Measurements from ENCODE around the gene COA3.
A peak's percentile ranks its signal among the peaks of the same experiment; 100 is the strongest.

The COA3 gene

GRCh38 chr17:42806249-42806648 is 7.7 kb upstream of the COA3 start:
- H3K4me3 ChIP-seq (ENCODE audit: low read length), result no peak overlapping the region
- no peaks in the 10 kb centered on the region for H3K27me3 ChIP-seq (ENCODE audit: control insufficient read depth, insufficient read depth, low read length)
- H3K27ac ChIP-seq (ENCODE audit: low read depth, low read length), result no peak overlapping the region
- H3K9ac ChIP-seq (ENCODE audit: low read length), result no peak overlapping the region
- H3K4me1 ChIP-seq (ENCODE audit: control insufficient read depth, insufficient read depth, low read length), result peaks cover 7% of the 10 kb centered on the region
- peaks cover 7% of the 10 kb centered on the region for H3K36me3 ChIP-seq (ENCODE audit: control insufficient read depth, insufficient read depth, low read length)

DNA sequence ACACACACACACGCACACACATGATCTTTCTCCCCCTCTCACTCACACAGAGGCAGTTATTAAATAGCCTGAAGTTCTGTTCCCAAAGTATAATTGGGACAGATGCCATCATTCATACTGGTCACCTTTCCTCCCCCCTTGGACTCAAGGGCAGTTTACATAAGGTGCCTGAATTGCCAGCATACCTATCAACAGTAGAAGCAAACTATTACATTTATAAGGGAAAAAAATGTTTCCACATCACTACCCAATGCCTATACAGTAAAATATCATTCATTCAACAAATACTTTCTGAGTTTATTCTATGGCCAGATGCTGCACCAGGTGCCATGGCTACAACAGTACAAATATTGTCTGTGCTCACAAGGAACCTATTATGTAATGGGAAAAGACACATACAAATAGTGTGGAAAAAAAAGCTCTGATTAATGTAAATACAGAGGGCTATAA is 6.4 kb upstream of the COA3 start:
- Histone ChIP-seq H3K27me3 (ENCODE audit: control insufficient read depth, insufficient read depth, low read length) (no peaks in the 10 kb centered on the region), H3K4me1 (ENCODE audit: control insufficient read depth, insufficient read depth, low read length) (peaks cover 7% of the 10 kb centered on the region), H3K36me3 (ENCODE audit: control insufficient read depth, insufficient read depth, low read length) (no peaks in the 10 kb centered on the region), H3K9ac (ENCODE audit: low read length) (no peak overlapping the region), H3K27ac (ENCODE audit: low read depth, low read length) (no peak overlapping the region), H3K4me3 (ENCODE audit: low read length) (no peak overlapping the region)

DNA sequence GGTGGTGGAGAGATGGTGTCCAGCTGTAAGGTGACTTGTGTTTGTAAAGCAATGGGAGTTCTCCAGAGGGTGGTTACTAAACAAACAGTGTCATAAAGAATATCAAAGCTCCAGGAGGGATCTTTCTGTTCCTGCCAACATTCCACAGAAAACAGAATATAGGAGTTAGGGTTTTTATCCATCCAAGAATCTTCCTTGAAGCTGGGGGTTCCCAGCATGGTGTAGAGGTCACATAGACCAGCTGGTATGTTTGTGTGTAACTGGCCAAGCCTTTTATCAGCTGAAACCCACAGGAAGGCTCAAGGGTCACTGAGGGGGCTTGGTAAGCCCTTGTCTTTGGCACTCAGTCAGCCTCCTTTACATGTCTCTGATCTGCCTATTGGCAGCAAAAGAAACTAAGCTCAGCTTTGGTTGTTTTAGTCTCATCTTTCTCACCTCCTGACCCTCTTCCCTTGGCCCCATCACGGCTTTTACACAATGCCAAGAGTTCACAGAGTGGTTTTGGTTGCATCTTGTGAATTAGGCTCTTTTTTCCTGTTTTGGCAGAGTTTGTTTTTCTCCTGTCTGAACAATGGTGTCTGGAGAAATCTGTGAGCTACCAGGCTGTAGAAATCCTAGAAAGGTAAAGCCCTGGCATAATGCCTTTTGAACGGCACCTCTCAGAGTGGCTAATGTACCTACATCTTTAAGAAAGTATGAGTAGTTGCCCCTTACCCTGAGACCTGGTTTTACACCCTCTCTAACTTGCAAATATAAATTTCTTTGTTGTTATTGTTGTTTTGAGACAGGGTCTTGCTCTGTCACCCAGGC is 4.8 kb upstream of the COA3 start:
- Histone ChIP-seq H3K9ac (ENCODE audit: low read length) (no peak overlapping the region), H3K36me3 (ENCODE audit: control insufficient read depth, insufficient read depth, low read length) (no peaks in the 10 kb centered on the region), H3K27ac (ENCODE audit: low read depth, low read length) (no peak overlapping the region), H3K4me1 (ENCODE audit: control insufficient read depth, insufficient read depth, low read length) (no peaks in the 10 kb centered on the region), H3K4me3 (ENCODE audit: low read length) (no peak overlapping the region), H3K27me3 (ENCODE audit: control insufficient read depth, insufficient read depth, low read length) (no peaks in the 10 kb centered on the region)

GRCh38 chr17:42798011-42798382 is 507 bp downstream of the COA3 start:
- Histone ChIP-seq H3K4me1 (ENCODE audit: control insufficient read depth, insufficient read depth, low read length) (peaks cover 9% of the 10 kb centered on the region), H3K27ac (ENCODE audit: low read depth, low read length) (peak overlapping the region; percentile 41), H3K4me3 (ENCODE audit: low read length) (peak overlapping the region; percentile 99), H3K9ac (ENCODE audit: low read length) (peak overlapping the region; percentile 88), H3K36me3 (ENCODE audit: control insufficient read depth, insufficient read depth, low read length) (peaks cover 12% of the 10 kb centered on the region), H3K27me3 (ENCODE audit: control insufficient read depth, insufficient read depth, low read length) (no peaks in the 10 kb centered on the region)

- Histone ChIP-seq H3K36me3 (ENCODE audit: control insufficient read depth, insufficient read depth, low read length) (peaks cover 12% of the 10 kb centered on the region), H3K4me3 (ENCODE audit: low read length) (peak overlapping the region; percentile 99), H3K27me3 (ENCODE audit: control insufficient read depth, insufficient read depth, low read length) (no peaks in the 10 kb centered on the region), H3K9ac (ENCODE audit: low read length) (peak overlapping the region; percentile 88), H3K27ac (ENCODE audit: low read depth, low read length) (no peak overlapping the region), H3K4me1 (ENCODE audit: control insufficient read depth, insufficient read depth, low read length) (peaks cover 9% of the 10 kb centered on the region)
Observed at GRCh38 chr17:42797067-42798007, 1.2 kb downstream of the COA3 start.

- Histone ChIP-seq H3K27ac (ENCODE audit: low read depth, low read length) (no peak overlapping the region), H3K9ac (ENCODE audit: low read length) (no peak overlapping the region), H3K36me3 (ENCODE audit: control insufficient read depth, insufficient read depth, low read length) (peaks cover 12% of the 10 kb centered on the region), H3K27me3 (ENCODE audit: control insufficient read depth, insufficient read depth, low read length) (no peaks in the 10 kb centered on the region), H3K4me1 (ENCODE audit: control insufficient read depth, insufficient read depth, low read length) (peaks cover 9% of the 10 kb centered on the region), H3K4me3 (ENCODE audit: low read length) (no peak overlapping the region)
Observed at GRCh38 chr17:42796066-42796758, 2.3 kb downstream of the COA3 start.

DNA sequence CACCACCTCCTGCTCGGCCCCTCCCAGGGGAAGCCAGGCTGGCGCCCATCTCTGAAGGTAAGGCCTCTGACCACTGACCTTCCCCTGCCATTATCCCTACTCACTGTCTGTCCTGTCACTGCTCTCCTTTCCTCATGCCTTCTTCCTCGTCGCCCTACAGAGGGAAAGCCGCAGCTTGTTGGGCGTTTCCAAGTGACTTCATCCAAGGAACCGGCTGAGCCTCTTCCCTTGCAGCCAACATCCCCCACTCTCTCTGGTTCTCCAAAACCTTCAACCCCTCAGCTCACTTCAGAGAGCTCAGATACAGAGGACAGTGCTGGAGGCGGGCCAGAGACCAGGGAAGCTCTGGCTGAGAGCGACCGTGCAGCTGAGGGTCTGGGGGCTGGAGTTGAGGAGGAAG is 3.0 kb downstream of the COA3 start:
- H3K36me3 ChIP-seq (ENCODE audit: control insufficient read depth, insufficient read depth, low read length), result peaks cover 12% of the 10 kb centered on the region

GRCh38 chr17:42795061-42795460 is 3.4 kb downstream of the COA3 start:
- Histone ChIP-seq H3K36me3 (ENCODE audit: control insufficient read depth, insufficient read depth, low read length) (peaks cover 12% of the 10 kb centered on the region), H3K27me3 (ENCODE audit: control insufficient read depth, insufficient read depth, low read length) (no peaks in the 10 kb centered on the region), H3K4me3 (ENCODE audit: low read length) (no peak overlapping the region), H3K9ac (ENCODE audit: low read length) (no peak overlapping the region), H3K4me1 (ENCODE audit: control insufficient read depth, insufficient read depth, low read length) (peaks cover 9% of the 10 kb centered on the region), H3K27ac (ENCODE audit: low read depth, low read length) (no peak overlapping the region)

More for the DNA sequence above, 3.0 kb downstream of the COA3 start:
- Histone ChIP-seq H3K27me3 (ENCODE audit: control insufficient read depth, insufficient read depth, low read length) (no peaks in the 10 kb centered on the region), H3K27ac (ENCODE audit: low read depth, low read length) (no peak overlapping the region), H3K4me1 (ENCODE audit: control insufficient read depth, insufficient read depth, low read length) (peaks cover 9% of the 10 kb centered on the region), H3K9ac (ENCODE audit: low read length) (no peak overlapping the region), H3K4me3 (ENCODE audit: low read length) (no peak overlapping the region)

GRCh38 chr17:42792545-42792944 is 6.0 kb downstream of the COA3 start:
- H3K27me3 ChIP-seq (ENCODE audit: control insufficient read depth, insufficient read depth, low read length), result no peaks in the 10 kb centered on the region
- no peak overlapping the region for H3K4me3 ChIP-seq (ENCODE audit: low read length)
- peaks cover 4% of the 10 kb centered on the region for H3K4me1 ChIP-seq (ENCODE audit: control insufficient read depth, insufficient read depth, low read length)
- no peak overlapping the region for H3K27ac ChIP-seq (ENCODE audit: low read depth, low read length)
- H3K9ac ChIP-seq (ENCODE audit: low read length), result no peak overlapping the region
- H3K36me3 ChIP-seq (ENCODE audit: control insufficient read depth, insufficient read depth, low read length), result peaks cover 12% of the 10 kb centered on the region

DNA sequence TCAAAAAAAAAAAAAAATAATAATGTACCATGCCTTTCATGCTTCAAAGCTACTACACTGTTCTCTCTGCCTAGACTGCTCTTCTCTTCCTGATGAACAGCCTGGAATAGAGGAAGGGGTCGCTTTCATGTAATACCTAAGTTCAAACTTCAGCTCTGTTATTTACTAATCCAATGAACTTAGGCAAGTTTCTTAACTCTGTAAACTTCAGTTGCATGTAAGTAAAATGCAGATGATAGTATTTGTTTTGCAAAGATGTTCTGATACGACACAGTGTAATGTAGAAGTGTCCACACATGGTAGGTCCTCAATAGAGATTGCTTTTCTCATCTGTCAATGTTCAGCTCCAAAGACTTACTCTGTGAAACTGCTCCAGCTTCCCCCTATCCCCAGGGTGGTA is 6.6 kb downstream of the COA3 start:
- no peak overlapping the region for H3K9ac ChIP-seq (ENCODE audit: low read length)
- H3K36me3 ChIP-seq (ENCODE audit: control insufficient read depth, insufficient read depth, low read length), result peaks cover 7% of the 10 kb centered on the region
- H3K4me3 ChIP-seq (ENCODE audit: low read length), result no peak overlapping the region

GRCh38 chr17:42787266-42787665 is 11.2 kb downstream of the COA3 start:
- Histone ChIP-seq H3K27ac (ENCODE audit: low read depth, low read length) (no peak overlapping the region), H3K9ac (ENCODE audit: low read length) (no peak overlapping the region), H3K36me3 (ENCODE audit: control insufficient read depth, insufficient read depth, low read length) (no peaks in the 10 kb centered on the region), H3K4me1 (ENCODE audit: control insufficient read depth, insufficient read depth, low read length) (no peaks in the 10 kb centered on the region), H3K4me3 (ENCODE audit: low read length) (no peak overlapping the region), H3K27me3 (ENCODE audit: control insufficient read depth, insufficient read depth, low read length) (peaks cover 33% of the 10 kb centered on the region)

More for the DNA sequence above, 6.6 kb downstream of the COA3 start:
- Histone ChIP-seq H3K27ac (ENCODE audit: low read depth, low read length) (no peak overlapping the region), H3K4me1 (ENCODE audit: control insufficient read depth, insufficient read depth, low read length) (no peaks in the 10 kb centered on the region), H3K27me3 (ENCODE audit: control insufficient read depth, insufficient read depth, low read length) (no peaks in the 10 kb centered on the region)

Data from rectal smooth muscle tissue (tissue), 1 donor.